GM12892 (cell line): ENCODE results near the gene GADL1.

Source experiments
- DNase-seq: peaks from one replicate; pipeline ENCODE4 v3.0.0; 2011; ENCODE audit not compliant: insufficient read length
- FAIRE-seq: peaks from 2 replicates; lab custom pipeline; 2011; peaks lifted over from hg19 to GRCh38; lab: Jason Lieb, UNC
- POLR2A ChIP-seq: IDR thresholded peaks from 2 replicates; pipeline ENCODE4 v1.6.1; 2011; ENCODE audit warnings: low read depth, low read length, control low read depth
- POLR2AphosphoS5 ChIP-seq: IDR thresholded peaks from 2 replicates; pipeline ENCODE4 v1.6.1; 2011; ENCODE audit warnings: low read depth, low read length, control low read depth
- TAF1 ChIP-seq: IDR thresholded peaks from 2 replicates; pipeline ENCODE4 v1.6.1; 2011; ENCODE audit warnings: low read depth, mild to moderate bottlenecking, control low read depth, low read length, borderline replicate concordance

GADL1 gene

DNA sequence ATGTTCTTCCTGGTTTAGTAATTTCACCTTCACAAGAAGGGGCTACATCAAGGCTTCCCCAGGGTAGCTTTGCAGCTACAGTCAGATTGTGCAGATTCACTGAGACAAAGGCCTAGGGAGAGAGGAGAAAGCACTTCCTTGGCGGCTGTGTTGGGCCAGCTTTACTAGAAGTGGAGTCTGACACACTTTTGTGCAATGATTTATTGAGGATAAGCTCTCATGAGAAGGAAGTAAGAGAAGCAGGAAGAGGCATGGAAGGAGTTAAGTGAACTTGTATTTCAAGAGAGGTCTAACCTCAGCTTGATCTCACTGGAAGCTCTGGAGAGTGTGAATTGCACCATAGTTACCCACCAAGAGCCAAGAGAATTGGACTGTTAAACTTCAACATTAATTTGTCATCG, 209.2 kb downstream of the GADL1 start:
- FAIRE-seq, result no peak
- DNase-seq, result no peak
- TF ChIP-seq POLR2A, result no peak
- no peak for TF ChIP-seq TAF1
- no peak for TF ChIP-seq POLR2AphosphoS5

DNA sequence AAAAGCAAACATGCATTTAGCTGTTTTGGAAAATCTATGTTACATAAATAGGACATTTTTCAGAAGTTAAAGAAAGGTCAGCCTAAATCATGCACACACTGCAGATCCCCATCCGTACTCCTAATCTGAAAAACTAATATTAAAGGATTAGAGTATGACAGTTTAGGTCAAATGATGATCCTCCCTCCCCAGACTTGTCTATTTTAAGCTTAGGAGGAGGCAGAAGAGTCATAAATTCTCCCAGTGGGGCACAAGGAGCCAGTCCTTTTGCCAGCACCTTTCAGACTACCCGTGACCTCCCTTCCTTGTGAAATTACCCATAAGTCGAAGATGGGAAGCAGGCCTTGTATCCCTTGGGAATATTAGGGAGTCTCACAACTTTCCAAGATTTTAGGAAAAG, 210.1 kb downstream of the GADL1 start:
- FAIRE-seq (no peak), DNase-seq (no peak)
- TF ChIP-seq TAF1 (no peak), POLR2AphosphoS5 (no peak), POLR2A (no peak)

DNA sequence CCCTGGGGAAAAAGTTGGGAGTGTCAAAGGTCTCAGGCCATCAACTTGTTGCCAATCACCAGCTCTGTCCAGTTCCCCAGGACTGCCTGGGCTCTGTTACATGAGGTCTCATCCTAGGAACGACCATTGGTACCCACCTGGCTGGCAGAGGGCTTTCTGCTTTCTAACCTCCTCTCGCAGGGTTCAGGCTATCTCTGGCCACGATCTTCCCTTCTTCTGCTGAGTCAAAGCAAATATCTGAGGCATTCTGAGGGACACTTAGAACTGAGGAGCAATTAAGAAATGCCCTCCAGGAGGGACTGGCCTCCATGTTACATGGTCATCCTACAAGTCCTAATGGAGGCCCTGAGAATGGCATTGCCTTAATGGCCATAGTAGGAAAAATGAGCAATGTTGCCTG, 210.7 kb downstream of the GADL1 start:
- TF ChIP-seq TAF1 (no peak), POLR2A (no peak), POLR2AphosphoS5 (no peak)
- no peak for DNase-seq
- no peak for FAIRE-seq

DNA sequence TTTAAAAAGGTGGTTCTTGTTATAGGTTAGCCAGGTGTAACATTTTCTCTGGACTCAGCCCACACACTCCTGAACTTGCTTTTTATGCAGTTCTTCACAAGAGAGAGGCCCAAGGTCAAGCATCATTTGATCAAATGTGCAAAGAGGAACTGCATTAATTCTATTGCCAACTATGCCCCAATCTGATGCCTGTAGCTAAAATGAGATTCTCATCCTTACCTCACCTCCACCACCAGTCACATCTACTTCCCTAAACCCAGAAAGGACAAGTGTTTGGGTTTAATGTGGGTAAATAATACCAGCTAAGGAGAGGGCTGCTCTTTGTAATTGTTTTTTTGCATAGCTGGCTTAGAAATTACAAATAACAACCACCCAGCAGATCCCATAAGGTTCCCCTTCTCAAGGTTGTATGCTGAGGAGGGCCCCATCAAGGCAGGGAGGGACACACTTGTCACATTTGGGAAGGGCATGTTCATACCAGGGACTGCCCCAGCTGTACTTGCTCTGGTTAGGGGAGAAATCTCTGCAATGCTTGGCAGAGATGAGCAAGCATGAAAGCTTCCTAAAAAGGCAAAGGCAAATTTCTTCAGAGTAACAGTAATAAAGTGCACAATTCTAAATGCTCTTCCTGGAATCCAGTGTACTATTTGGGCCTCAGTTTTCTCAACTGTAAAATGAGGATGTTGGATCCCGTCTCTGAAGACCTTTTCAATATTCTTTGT, 211.9 kb downstream of the GADL1 start:
- TF ChIP-seq POLR2AphosphoS5, result no peak
- no peak for TF ChIP-seq POLR2A
- no peak for TF ChIP-seq TAF1
- DNase-seq (no peak), FAIRE-seq (no peak)

DNA sequence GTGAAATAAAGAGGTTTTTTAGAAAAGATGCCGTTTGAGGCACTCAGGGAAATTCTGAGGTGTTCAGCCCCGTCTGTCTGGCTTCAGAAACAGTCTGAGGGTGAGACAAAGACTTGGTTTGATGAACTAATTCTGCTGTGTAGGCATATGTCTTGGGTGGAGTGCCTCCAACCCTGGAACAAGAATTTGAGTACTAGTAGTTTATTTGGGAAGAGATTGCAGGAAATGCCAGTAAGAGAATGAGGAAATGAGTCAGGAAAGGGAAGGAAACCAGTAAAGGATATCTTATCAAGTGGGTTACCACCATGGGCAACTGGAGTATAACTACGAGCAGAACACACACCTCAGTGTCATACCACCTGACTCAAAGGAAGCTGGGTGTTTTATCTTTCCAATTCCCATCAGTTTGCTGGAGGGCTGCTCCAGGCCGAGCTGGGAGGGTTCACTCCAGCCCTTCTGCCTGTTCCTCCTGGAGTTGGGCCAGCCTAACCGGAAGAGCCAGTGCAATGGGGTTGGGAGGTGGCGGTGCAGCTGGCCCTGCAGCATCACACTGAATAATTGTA, 212.7 kb downstream of the GADL1 start:
- no peak for DNase-seq
- no peak for TF ChIP-seq POLR2A
- no peak for TF ChIP-seq POLR2AphosphoS5
- TF ChIP-seq TAF1, result no peak
- no peak for FAIRE-seq

DNA sequence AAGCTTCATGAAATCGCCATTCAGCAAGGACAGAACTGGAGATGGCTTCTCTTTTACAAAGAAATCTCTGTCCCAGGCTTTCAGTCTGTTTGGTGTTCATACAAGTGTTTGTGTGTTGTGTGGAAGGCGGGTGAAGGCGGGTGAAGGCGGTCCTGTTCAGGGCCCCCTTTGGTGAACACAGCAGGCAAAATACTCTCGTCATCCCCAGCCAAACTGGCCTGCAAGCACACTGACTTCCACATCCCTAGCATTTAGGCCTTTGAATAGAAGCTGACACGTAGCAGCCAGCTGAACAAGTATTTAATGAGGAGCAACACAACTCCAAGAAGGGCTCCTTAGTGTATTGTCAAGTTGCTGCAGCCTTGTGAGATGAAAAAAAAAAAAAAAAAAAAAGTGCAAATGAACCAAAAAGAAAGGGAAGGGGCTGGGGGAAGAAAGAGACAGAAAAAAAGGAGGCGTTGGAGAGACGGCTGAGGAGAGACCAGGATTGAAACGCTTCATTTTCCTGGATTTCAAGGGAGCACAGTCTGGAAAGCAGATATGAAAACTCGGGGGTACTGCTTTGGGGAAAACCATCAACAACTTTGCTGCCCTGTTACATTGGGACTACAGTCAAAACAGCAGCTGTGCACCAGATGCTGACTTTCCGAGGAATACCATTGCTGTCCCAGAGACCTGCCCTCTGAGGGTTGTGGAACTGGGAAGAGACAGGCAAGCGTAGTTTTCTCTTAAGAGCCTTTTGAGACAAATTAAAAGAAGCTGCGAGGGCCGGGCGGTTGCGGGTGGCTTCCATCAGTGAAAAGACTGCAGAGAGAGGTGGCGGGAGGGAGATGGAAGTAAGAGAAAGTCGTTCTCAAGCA, 213.4 kb downstream of the GADL1 start:
- TF ChIP-seq TAF1 (no peak), POLR2A (no peak), POLR2AphosphoS5 (no peak)
- no peak for DNase-seq
- no peak for FAIRE-seq

DNA sequence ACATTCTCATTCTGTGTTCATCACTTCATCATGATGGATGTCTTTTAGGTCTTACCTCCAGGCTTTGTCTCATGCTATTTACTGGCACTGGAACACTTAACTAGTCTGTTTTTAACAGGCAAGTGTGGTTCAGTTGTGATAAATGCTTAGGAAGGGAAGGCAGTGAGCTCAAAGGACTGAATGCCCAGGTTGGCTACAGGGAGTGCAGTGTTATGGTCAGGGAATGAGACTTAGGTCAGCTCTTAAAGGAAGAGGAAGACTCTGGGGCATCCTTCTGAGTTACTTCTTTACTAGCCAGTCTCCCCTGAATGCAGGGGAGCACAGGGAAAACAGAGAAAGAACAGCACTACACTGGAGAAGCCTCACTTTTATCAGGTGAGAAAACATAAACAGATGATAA, 215.4 kb downstream of the GADL1 start:
- FAIRE-seq, result no peak
- TF ChIP-seq POLR2A (no peak), POLR2AphosphoS5 (no peak), TAF1 (no peak)
- no peak for DNase-seq

DNA sequence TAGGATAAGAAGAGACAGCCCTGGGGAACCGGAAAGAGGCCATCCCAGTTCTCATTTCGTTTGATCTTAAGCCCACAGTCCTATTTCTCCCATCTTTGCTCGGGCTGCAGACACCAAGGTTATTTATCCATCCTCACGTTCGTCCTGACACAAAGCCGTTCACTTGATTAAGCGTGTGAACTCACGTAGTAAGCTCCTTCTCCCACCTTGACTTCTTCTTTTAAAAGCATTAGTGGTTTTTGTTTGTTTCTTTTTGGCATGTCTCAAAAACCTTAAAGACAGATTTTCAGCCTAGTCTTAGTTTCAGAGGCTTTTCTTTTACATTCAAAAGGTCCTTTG, 217.1 kb downstream of the GADL1 start:
- TF ChIP-seq TAF1, result no peak
- no peak for TF ChIP-seq POLR2A
- TF ChIP-seq POLR2AphosphoS5, result no peak
- DNase-seq (no peak), FAIRE-seq (no peak)

DNA sequence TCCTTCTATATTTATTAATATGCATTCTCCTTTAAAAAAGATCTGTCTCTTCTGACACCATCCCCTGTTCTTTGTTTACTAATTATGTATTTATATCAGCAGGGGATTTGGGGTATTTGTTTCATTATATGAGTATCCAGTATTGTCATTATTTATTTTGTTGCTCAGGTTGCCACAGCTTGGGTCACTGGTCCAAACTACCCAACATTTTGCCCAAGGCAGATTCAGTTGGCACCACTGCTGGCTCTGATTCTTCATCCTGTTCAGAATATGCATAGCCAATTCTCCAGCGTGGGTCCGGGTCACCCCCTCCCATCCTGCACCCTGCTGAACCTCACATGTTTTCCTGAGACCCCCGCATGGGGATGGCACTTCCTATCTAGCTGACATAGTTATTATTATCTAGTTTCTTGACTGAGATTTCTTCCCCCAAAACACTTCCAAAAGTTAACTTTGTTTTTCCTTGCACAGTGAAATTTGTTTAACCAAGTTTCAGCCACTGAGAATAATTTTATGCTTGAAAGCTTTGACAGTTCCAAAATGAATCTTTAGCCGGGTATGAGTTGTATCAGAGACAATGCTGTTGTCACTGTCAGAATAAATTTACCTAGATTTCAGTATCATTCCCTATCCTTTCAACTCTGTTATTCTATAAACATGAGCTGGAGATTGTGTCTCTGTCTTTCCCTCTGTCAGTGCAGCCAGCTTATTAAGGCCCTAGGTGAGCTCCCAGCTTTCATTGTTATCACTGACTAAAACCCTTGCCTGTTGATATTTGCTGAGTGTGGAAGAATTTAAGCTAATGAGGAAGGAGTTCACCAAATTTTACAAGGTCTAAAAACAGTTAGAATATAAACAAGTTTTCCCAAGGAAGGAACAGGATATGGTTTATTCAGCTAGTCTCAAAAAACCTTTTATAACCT, 217.8 kb downstream of the GADL1 start:
- FAIRE-seq, result no peak
- no peak for TF ChIP-seq POLR2A

More for the DNA sequence above, 217.8 kb downstream of the GADL1 start:
- DNase-seq, result no peak
